ENCODE measurements around the gene FRMPD3. TPM values are rescaled to one million over a fixed set of nuclear protein-coding genes. Genes with fewer than 3 reads are reported as not detected.
"Not testable (repeated sequence)": the region's sequence is repeated elsewhere in the genome, so short reads cannot be mapped to it uniquely, and the experiment has no call there.

The FRMPD3 gene
- total and polyA plus RNA-seq, 10 of the 15 experiments (the other 5 are each of a cell fraction or from before 2014, with no cell fraction given), result 0.01 to 0.06 (median 0.05) TPM; not detected in 6

DNA sequence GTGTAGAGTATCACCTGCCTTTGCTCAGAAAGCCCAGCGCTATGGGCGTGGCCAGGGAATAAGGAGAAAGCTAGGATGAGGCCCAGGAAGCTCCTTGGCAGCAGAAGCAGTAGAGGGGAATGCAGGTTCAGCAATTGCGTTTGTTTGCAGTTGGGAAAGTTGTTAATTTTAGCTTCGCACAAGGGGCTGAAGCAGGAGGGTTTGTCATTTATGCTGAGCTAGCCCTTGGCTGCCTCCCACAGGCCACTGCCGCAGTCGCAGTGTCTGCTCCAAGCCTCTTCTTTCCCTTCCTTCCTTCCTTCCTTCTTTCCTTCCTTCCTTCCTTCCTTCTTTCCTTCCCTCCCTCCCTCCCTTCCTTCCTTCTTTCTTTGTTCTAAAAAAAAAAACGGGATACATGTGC, 21.5 kb downstream of the FRMPD3 start (continued):
- TF ChIP-seq PBX3 (IDR thresholded peaks at IDR 0.05; ENCODE audit: insufficient replicate concordance, low read depth, low read length) (no peak), ETV6 (conservative IDR thresholded peaks at IDR 0.05 in 1 of 2, IDR thresholded peaks at IDR 0.05 in 1 of 2; ENCODE audit: borderline replicate concordance in 1 of 2, low read depth in 1 of 2) (no peak), NBN (IDR thresholded peaks at IDR 0.05) (no peak), ZNF622 (IDR thresholded peaks at IDR 0.05) (no peak), ESRRA (IDR thresholded peaks at IDR 0.05; ENCODE audit: low read length) (no peak), TAF1 (IDR thresholded peaks at IDR 0.05; ENCODE audit: borderline replicate concordance, low read depth, low read length) (no peak)
- TF ChIP-seq, protein P1, sequence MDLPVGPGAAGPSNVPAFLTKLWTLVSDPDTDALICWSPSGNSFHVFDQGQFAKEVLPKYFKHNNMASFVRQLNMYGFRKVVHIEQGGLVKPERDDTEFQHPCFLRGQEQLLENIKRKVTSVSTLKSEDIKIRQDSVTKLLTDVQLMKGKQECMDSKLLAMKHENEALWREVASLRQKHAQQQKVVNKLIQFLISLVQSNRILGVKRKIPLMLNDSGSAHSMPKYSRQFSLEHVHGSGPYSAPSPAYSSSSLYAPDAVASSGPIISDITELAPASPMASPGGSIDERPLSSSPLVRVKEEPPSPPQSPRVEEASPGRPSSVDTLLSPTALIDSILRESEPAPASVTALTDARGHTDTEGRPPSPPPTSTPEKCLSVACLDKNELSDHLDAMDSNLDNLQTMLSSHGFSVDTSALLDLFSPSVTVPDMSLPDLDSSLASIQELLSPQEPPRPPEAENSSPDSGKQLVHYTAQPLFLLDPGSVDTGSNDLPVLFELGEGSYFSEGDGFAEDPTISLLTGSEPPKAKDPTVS (IDR thresholded peaks at IDR 0.05; ENCODE audit: low read depth, low read length), result no peak

GRCh38 chrX:107471420-107471819, 22.0 kb downstream of the FRMPD3 start:
- FAIRE-seq; intact Hi-C loops (cut with micrococcal nuclease; ENCODE audit: unreplicated experiment); H3K4me1 ChIP-seq (ENCODE audit: control insufficient read depth, insufficient read depth, low read length); BruUV-seq (replicated peaks); H4K20me1 ChIP-seq (ENCODE audit: control insufficient read depth, insufficient read depth); H3K27ac ChIP-seq (ENCODE audit: control insufficient read depth, insufficient read depth); H3K9me3 ChIP-seq (replicated peaks; ENCODE audit: control insufficient read depth, insufficient read depth, low read length); POLR2A ChIA-PET; H3K9ac ChIP-seq (ENCODE audit: control insufficient read depth, insufficient read depth, low read length); CTCF ChIA-PET; RAD21 ChIA-PET (ENCODE audit: unreplicated experiment); H3K27me3 ChIP-seq (replicated peaks in 1 of 2; ENCODE audit: control insufficient read depth in 2 of 2, insufficient read depth in 2 of 2, low read length in 1 of 2); H3K79me2 ChIP-seq (ENCODE audit: control insufficient read depth, insufficient read depth, low read length); H3K4me3 ChIP-seq; ATAC-seq; H3K36me3 ChIP-seq (ENCODE audit: control insufficient read depth in 2 of 2, insufficient read depth in 2 of 2, low read length in 1 of 2); DNase-seq (ENCODE audit: low read depth, low spot score); SMC1A ChIA-PET (ENCODE audit: uncharacterized antibody, unreplicated experiment); in situ Hi-C loops (cut with MboI); H2AFZ ChIP-seq (ENCODE audit: control insufficient read depth, low read depth, low read length); H3K4me2 ChIP-seq (ENCODE audit: control insufficient read depth, insufficient read depth): not testable (repeated sequence)
- WGBS (ENCODE audit: insufficient coverage, insufficient replicate concordance, low lambda C conversion rate, missing lambda C conversion rate), result 69% methylated on average over 4 of the region's 4 CpGs
